ENCODE measurements around the gene ADAMTS14.

Gene ADAMTS14

GRCh38 chr10:70672165-70673042 is at the start of gene ADAMTS14:
ADAMTS14 (plus strand) TSS chr10:70672506; CDS start chr10:70672803, 297 bp downstream.
- no peak for TF ChIP-seq CTCF (IDR thresholded peaks at IDR 0.05)

- no peak for TF ChIP-seq CTCF (IDR thresholded peaks at IDR 0.05)
Measured at GRCh38 chr10:70622541-70622940, 49.8 kb upstream of the ADAMTS14 start.

- TF ChIP-seq CTCF (IDR thresholded peaks at IDR 0.05) = no peak
Measured at GRCh38 chr10:70622981-70623844, 49.1 kb upstream of the ADAMTS14 start.

GRCh38 chr10:70626056-70626455 is 46.2 kb upstream of the ADAMTS14 start:
- no peak for TF ChIP-seq CTCF (IDR thresholded peaks at IDR 0.05)

- no peak for TF ChIP-seq CTCF (IDR thresholded peaks at IDR 0.05)
Measured at GRCh38 chr10:70629338-70629737, 43.0 kb upstream of the ADAMTS14 start.

- no peak for TF ChIP-seq CTCF (IDR thresholded peaks at IDR 0.05)
Measured at GRCh38 chr10:70634011-70634410, 38.3 kb upstream of the ADAMTS14 start.

GRCh38 chr10:70647086-70647485 is 25.2 kb upstream of the ADAMTS14 start:
- TF ChIP-seq CTCF (IDR thresholded peaks at IDR 0.05) = no peak
